ENCODE measurements around the gene HECTD4. TPM values are rescaled to one million over a fixed set of nuclear protein-coding genes. Genes with fewer than 3 reads are reported as not detected.

HECTD4 gene
- total RNA-seq, 1 experiment from 2014 or later = 30.0 TPM

GRCh38 chr12:112421363-112421762 is 39.1 kb upstream of the HECTD4 start:
- Histone ChIP-seq H4K20me1 (ENCODE audit: control insufficient read depth, insufficient read depth, insufficient read length) (peaks cover 2% of the 10 kb centered on the region), H4K5ac (ENCODE audit: insufficient read length, low read depth, low read length) (no peak overlapping the region), H2BK120ac (ENCODE audit: low read depth, low read length, poor library complexity, severe bottlenecking) (no peak overlapping the region), H2AK5ac (ENCODE audit: insufficient read length, low read length) (no peak overlapping the region), H3K23me2 (ENCODE audit: insufficient read length, low read depth, low read length, poor library complexity, severe bottlenecking) (peaks cover 3% of the 10 kb centered on the region), H3K23ac (ENCODE audit: insufficient read length, low read depth, low read length) (no peak overlapping the region), H3K14ac (ENCODE audit: insufficient read depth, low read length) (no peak overlapping the region), H2AFZ (ENCODE audit: low read length) (no peak overlapping the region), H2BK12ac (ENCODE audit: insufficient read length, low read depth, low read length) (no peak overlapping the region), H3K9me3 (ENCODE audit: control insufficient read depth, low read depth, low read length) (no peaks in the 10 kb centered on the region), H3K27ac (ENCODE audit: insufficient read length, low read depth, low read length) (no peak overlapping the region), H3K4me2 (ENCODE audit: insufficient read depth, insufficient read length, low read length) (no peak overlapping the region), H4K8ac (replicated peaks; ENCODE audit: insufficient read length, low read depth, low read length) (no peak overlapping the region), H3K79me2 (ENCODE audit: insufficient read depth, low read length) (peaks cover 33% of the 10 kb centered on the region), H3K4me1 (ENCODE audit: insufficient read depth, low read length) (no peaks in the 10 kb centered on the region), H3K27me3 (ENCODE audit: insufficient read depth, low read length) (no peaks in the 10 kb centered on the region), H3K56ac (ENCODE audit: insufficient read length, low read depth, low read length) (no peak overlapping the region), H4K91ac (ENCODE audit: insufficient read length, low read depth, low read length) (no peak overlapping the region), H3K4ac (ENCODE audit: low read depth, low read length) (no peak overlapping the region), H3K18ac (ENCODE audit: insufficient read length, low read depth, low read length) (no peak overlapping the region), H2BK15ac (ENCODE audit: low read depth, low read length) (no peak overlapping the region), H3K79me1 (ENCODE audit: insufficient read depth, low read depth, low read length, poor library complexity, severe bottlenecking) (peaks cover 14% of the 10 kb centered on the region), H2BK5ac (ENCODE audit: insufficient read length, low read length) (no peak overlapping the region), H3K9ac (ENCODE audit: extremely low read depth, insufficient read length, low read length) (no peak overlapping the region), H3T11ph (ENCODE audit: low read length) (no peak overlapping the region), H2BK20ac (ENCODE audit: low read depth, low read length, poor library complexity, severe bottlenecking) (no peak overlapping the region)
- Mint-ChIP-seq H3K27me3 (ENCODE audit: low read depth) (no peaks in the 10 kb centered on the region), H3K27ac (no peak overlapping the region), H3K4me1 (peaks cover 10 to 13% of the 10 kb centered on the region in 2 experiments; a peak in 2 of 4 replicates), H3K9me3 (peaks cover 0 to 3% of the 10 kb centered on the region in 2 experiments; a peak in 1 of 5 replicates), H3K4me3 (no peak overlapping the region), H3K36me3 (ENCODE audit: insufficient read depth in 1 of 3, low read depth in 3 of 3) (peaks cover 0 to 7% (median 7%) of the 10 kb centered on the region in 3 experiments; a peak in 5 of 7 replicates)
- WGBS (ENCODE audit: extremely low coverage, insufficient read length, low lambda C conversion rate) = no CpG with 5 or more reads among the region's 1 CpG
- no peak for DNase-seq
- TF ChIP-seq, protein P1, sequence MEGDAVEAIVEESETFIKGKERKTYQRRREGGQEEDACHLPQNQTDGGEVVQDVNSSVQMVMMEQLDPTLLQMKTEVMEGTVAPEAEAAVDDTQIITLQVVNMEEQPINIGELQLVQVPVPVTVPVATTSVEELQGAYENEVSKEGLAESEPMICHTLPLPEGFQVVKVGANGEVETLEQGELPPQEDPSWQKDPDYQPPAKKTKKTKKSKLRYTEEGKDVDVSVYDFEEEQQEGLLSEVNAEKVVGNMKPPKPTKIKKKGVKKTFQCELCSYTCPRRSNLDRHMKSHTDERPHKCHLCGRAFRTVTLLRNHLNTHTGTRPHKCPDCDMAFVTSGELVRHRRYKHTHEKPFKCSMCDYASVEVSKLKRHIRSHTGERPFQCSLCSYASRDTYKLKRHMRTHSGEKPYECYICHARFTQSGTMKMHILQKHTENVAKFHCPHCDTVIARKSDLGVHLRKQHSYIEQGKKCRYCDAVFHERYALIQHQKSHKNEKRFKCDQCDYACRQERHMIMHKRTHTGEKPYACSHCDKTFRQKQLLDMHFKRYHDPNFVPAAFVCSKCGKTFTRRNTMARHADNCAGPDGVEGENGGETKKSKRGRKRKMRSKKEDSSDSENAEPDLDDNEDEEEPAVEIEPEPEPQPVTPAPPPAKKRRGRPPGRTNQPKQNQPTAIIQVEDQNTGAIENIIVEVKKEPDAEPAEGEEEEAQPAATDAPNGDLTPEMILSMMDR (conservative IDR thresholded peaks at IDR 0.05) = no peak

Data from H9 (cell line).